B cell (primary cell): ENCODE data around the gene METTL27. TPM values are rescaled to one million over a fixed set of nuclear protein-coding genes. Genes with fewer than 3 reads are reported as not detected.
"Not testable (repeated sequence)": the region's sequence is repeated elsewhere in the genome, so short reads cannot be mapped to it uniquely, and the experiment has no call there.

Experiments
- ATAC-seq: fragments of 200-7000 bp; cut with Tn5 transposase; one replicate; pipeline ENCODE4 v1.10.0; 2021; ENCODE audit warnings: low read depth, mild to moderate bottlenecking, moderate number of reproducible peaks, moderate library complexity
- CTCF ChIA-PET: fragments of 350-600 bp; sonication (Branson Sonifier 250); formaldehyde crosslinking; loops from one replicate; lab custom pipeline; 2021; ENCODE audit warnings: antibody characterized with exemption, inconsistent platforms; lab: Charles Lee
- POLR2A ChIA-PET: fragments of 350-600 bp; sonication (Branson Sonifier 250); formaldehyde crosslinking; loops from one replicate; lab custom pipeline; 2021; ENCODE audit warnings: antibody characterized with exemption; lab: Charles Lee
- DNase-seq: peaks from one replicate; pipeline ENCODE4 v3.0.0; 2013
- H2AFZ ChIP-seq: 2 replicates; pipeline ENCODE4 v1.6.1; 2012; ENCODE audit warnings: mild to moderate bottlenecking, low read depth, low read length; ENCODE audit not compliant: insufficient read depth, poor library complexity, severe bottlenecking
- H3K27ac ChIP-seq, 2 donors: 1 replicate in 1 of 2; 2 replicates in 1 of 2; pipeline ENCODE4 v1.5.1; 2012 to 2013; ENCODE audit warnings: low read length in 2 of 2, mild to moderate bottlenecking in 2 of 2, moderate library complexity in 1 of 2
- H3K27me3 ChIP-seq, 4 experiments: fragments of 200-600 bp in 1 of 4; sonication (generic) in 1 of 4; replicated peaks in 1 of 4; 1 replicate in 2 of 4; 2 replicates in 2 of 4; pipeline versions ENCODE4 v1.6.1 to v1.7.0; 2013 to 2016; ENCODE audit warnings: low read length in 3 of 4, mild to moderate bottlenecking in 2 of 4, mixed read lengths in 1 of 4, moderate library complexity in 1 of 4; ENCODE audit not compliant: insufficient read depth in 4 of 4, control insufficient read depth in 3 of 4; ENCODE audit errors: control extremely low read depth in 1 of 4
- H3K36me3 ChIP-seq, 2 experiments: replicated peaks in 1 of 2; 1 replicate in 1 of 2; 2 replicates in 1 of 2; pipeline versions ENCODE4 v1.6.1 to v1.7.1; 2013; ENCODE audit warnings: low read length in 1 of 2; ENCODE audit not compliant: insufficient read depth in 2 of 2, control insufficient read depth in 1 of 2; ENCODE audit errors: control extremely low read depth in 1 of 2, extremely low read depth in 1 of 2
- H3K4me1 ChIP-seq, 2 donors: fragments of 200-600 bp in 1 of 2; sonication (generic) in 1 of 2; 1 replicate in 1 of 2; 2 replicates in 1 of 2; pipeline versions ENCODE4 v1.5.1 to v1.6.1; 2013 to 2017; ENCODE audit warnings: low read length in 2 of 2; ENCODE audit not compliant: control insufficient read depth in 2 of 2, insufficient read depth in 2 of 2
- H3K4me2 ChIP-seq: replicated peaks from 2 replicates; pipeline ENCODE3; 2012; ENCODE audit warnings: mild to moderate bottlenecking, low read depth, low read length; ENCODE audit not compliant: poor library complexity, severe bottlenecking
- H3K4me3 ChIP-seq, 5 experiments: fragments of 200-600 bp in 1 of 5; sonication (generic) in 1 of 5; 1 replicate in 3 of 5; 2 replicates in 2 of 5; pipeline versions ENCODE4 v1.5.1 to v1.7.0; 2011 to 2016; ENCODE audit warnings: low read length in 4 of 5, mild to moderate bottlenecking in 4 of 5, low read depth in 2 of 5, control low read depth in 1 of 5, moderate library complexity in 1 of 5; ENCODE audit not compliant: insufficient read depth in 1 of 5; ENCODE audit errors: control extremely low read depth in 1 of 5, extremely low read depth in 1 of 5
- H3K79me2 ChIP-seq: fragments of 200-600 bp; sonication (generic); one replicate; pipeline ENCODE4 v1.6.0; 2016; ENCODE audit warnings: low read length; ENCODE audit not compliant: control insufficient read depth, insufficient read depth
- H3K9ac ChIP-seq: fragments of 200-600 bp; sonication (generic); 2 replicates; pipeline ENCODE4 v1.6.1; 2017; ENCODE audit warnings: mild to moderate bottlenecking, low read length, moderate library complexity
- H3K9me3 ChIP-seq, 3 donors: one replicate each; pipeline versions ENCODE4 v1.6.1 to v1.7.1; 2013; ENCODE audit warnings: low read length in 2 of 3; ENCODE audit not compliant: control insufficient read depth in 2 of 3, insufficient read depth in 1 of 3; ENCODE audit errors: control extremely low read depth in 1 of 3
- H4K20me1 ChIP-seq: 2 replicates; pipeline ENCODE4 v1.6.0; 2012; ENCODE audit warnings: mild to moderate bottlenecking, low read length; ENCODE audit not compliant: insufficient read depth, control insufficient read depth, poor library complexity, severe bottlenecking
- H3K27ac Mint-ChIP-seq: one replicate; pipeline ENCODE4 v1.8.0; 2021; ENCODE audit warnings: mixed read lengths
- H3K27me3 Mint-ChIP-seq: one replicate; pipeline ENCODE4 v1.8.0; 2021; ENCODE audit warnings: mixed read lengths
- H3K4me1 Mint-ChIP-seq: one replicate; pipeline ENCODE4 v1.8.0; 2021; ENCODE audit warnings: mixed read lengths
- H3K4me3 Mint-ChIP-seq: one replicate; pipeline ENCODE4 v1.8.0; 2021; ENCODE audit warnings: mixed read lengths
- H3K9me3 Mint-ChIP-seq: one replicate; pipeline ENCODE4 v1.8.0; 2022; ENCODE audit warnings: mixed read lengths; ENCODE audit not compliant: insufficient read depth
- EZH2 ChIP-seq: IDR thresholded peaks from 2 replicates; pipeline ENCODE4 v1.6.1; 2012; ENCODE audit warnings: borderline replicate concordance, low read depth, mild to moderate bottlenecking, moderate library complexity, low read length; ENCODE audit not compliant: insufficient read depth, poor library complexity, severe bottlenecking
- WGBS: methylation state at CpG from one replicate; pipeline ENCODE4 v1.1.5; 2013; ENCODE audit warnings: missing lambda C conversion rate; ENCODE audit not compliant: insufficient coverage; 5-methylcytosine and 5-hydroxymethylcytosine counted together
- intact Hi-C: fragments of 100-400 bp; cut with micrococcal nuclease; formaldehyde crosslinking; loops from one replicate; pipeline ENCODE4 v1.10.0; 2022
- polyA plus RNA-seq: library from polyadenylated mRNA; depleted of rRNA; stranded (reverse); fragments of >200 nt; gene quantifications from 2 replicates; pipeline ENCODE4 v1.2.3, GENCODE V29; 2012
- total RNA-seq, 2 donors: library from RNA; stranded (reverse); fragments of 120-200 nt in 1 of 2; gene quantifications; 1 replicate in 1 of 2; 2 replicates in 1 of 2; pipeline versions ENCODE4 v1.2.3 to v1.2.4, GENCODE V29; 2013 to 2022
- TF ChIP-seq, protein P1 (sequence below): fragments of 200-600 bp; IDR thresholded peaks from one replicate; pipeline ENCODE4 v1.8.0; 2022; ENCODE audit warnings: antibody characterized with exemption, mild to moderate bottlenecking

METTL27 gene
- total and polyA plus RNA-seq, 2 donors (not counting 1 experiment from before 2014, with no cell fraction given): 0.37 to 1.5 TPM

DNA sequence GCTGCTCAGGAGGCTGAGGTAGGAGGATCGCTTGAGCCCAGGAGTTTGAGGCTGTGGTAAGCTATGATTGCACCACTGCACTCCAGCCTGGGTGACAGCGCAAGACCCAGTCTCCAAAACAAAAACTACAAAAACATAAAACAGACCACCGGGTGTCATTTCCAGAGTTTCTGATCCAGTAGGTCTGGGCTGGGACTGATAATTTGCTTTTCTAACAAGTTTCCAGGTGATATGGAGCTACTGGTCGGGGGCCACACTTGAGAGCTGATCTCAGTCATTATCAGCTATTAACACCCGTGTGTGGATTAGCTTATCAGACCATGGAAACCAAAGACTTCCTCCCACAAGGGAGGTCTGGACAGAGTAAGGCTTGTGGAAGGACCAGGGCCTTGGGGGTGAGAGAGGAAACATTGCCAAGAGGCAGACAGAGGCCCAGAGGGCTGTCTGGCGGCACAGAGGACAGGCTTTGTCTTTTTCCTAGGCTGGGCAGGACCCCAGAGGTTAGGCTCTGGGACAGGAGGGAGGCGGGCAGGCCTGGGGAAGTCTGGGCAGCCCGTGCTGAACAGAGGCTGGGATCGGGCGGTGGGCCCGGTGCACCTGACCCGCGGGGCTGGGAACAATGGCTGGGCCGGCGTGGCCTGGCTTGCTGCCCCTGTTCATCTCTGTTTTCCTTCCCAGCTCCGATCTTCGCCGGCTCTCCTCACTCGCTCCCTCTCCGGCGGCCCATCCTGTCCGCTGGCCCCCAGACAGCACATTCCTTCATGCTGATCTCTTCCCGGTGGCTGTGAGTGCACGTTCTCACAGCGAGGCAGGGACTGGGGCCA lies 43.9 kb upstream of the METTL27 start:
- H3K79me2 ChIP-seq: no peaks in the 10 kb centered on the region
- H3K27me3 ChIP-seq: peaks cover 0 to 30% (median 4%) of the 10 kb centered on the region in 4 experiments
- Mint-ChIP-seq H3K27me3 (peaks cover 37% of the 10 kb centered on the region), H3K9me3 (no peaks in the 10 kb centered on the region), H3K4me3 (no peak overlapping the region), H3K27ac (no peak overlapping the region), H3K4me1 (no peaks in the 10 kb centered on the region)
- no peaks in the 10 kb centered on the region for H3K4me1 ChIP-seq
- no peaks in the 10 kb centered on the region for H3K9me3 ChIP-seq
- H3K4me2 ChIP-seq: no peak overlapping the region
- ATAC-seq (no peak), DNase-seq (no peak)
- TF ChIP-seq, protein P1, sequence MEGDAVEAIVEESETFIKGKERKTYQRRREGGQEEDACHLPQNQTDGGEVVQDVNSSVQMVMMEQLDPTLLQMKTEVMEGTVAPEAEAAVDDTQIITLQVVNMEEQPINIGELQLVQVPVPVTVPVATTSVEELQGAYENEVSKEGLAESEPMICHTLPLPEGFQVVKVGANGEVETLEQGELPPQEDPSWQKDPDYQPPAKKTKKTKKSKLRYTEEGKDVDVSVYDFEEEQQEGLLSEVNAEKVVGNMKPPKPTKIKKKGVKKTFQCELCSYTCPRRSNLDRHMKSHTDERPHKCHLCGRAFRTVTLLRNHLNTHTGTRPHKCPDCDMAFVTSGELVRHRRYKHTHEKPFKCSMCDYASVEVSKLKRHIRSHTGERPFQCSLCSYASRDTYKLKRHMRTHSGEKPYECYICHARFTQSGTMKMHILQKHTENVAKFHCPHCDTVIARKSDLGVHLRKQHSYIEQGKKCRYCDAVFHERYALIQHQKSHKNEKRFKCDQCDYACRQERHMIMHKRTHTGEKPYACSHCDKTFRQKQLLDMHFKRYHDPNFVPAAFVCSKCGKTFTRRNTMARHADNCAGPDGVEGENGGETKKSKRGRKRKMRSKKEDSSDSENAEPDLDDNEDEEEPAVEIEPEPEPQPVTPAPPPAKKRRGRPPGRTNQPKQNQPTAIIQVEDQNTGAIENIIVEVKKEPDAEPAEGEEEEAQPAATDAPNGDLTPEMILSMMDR: no peak
- TF ChIP-seq EZH2: no peak
- ChIA-PET CTCF (no interaction called here), POLR2A (no interaction called here)
- no peak overlapping the region for H3K27ac ChIP-seq
- intact Hi-C loops: no loop called here
- no peak overlapping the region for H2AFZ ChIP-seq
- no peak overlapping the region for H3K9ac ChIP-seq
- no peaks in the 10 kb centered on the region for H4K20me1 ChIP-seq
- WGBS: 30% methylated on average over 18 of the region's 25 CpGs
- H3K36me3 ChIP-seq: no peaks in the 10 kb centered on the region
- H3K4me3 ChIP-seq: no peak overlapping the region

DNA sequence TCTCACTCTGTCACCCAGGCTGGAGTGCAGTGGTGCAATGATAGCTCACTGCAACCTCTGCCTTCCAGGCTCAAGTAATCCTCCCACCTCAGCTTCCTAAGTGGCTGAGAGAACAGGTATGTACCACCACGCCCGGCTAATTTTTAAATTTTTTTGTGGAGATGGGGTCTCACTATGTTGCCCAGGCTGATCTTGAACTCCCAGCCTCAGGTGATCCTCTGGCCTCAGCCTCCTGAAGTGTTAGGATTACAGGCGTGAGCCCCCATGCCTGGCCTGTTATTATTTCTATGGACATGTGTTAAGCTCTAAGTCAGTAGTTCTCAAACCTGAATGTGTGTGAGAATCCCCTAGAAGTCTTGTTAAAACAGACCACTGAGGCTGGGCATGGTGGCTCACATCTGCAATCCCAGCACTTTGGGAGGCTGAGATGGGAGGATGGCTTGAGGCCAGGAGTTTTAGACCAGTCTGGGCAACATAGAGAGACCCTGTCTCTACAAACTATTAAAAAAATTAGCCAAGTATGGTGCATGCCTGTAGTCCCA lies 43.2 kb upstream of the METTL27 start:
- Histone ChIP-seq H3K36me3 (no peaks in the 10 kb centered on the region), H3K79me2 (no peaks in the 10 kb centered on the region), H4K20me1 (no peaks in the 10 kb centered on the region), H3K4me2 (no peak overlapping the region), H3K9me3 (no peaks in the 10 kb centered on the region), H2AFZ (no peak overlapping the region), H3K9ac (no peak overlapping the region), H3K4me3 (no peak overlapping the region), H3K4me1 (no peaks in the 10 kb centered on the region), H3K27ac (no peak overlapping the region), H3K27me3 (peaks cover 0 to 30% (median 4%) of the 10 kb centered on the region in 4 experiments)
- ATAC-seq: no peak
- peaks cover 35% of the 10 kb centered on the region for H3K27me3 Mint-ChIP-seq
- CTCF ChIA-PET: no interaction called here
- no peak overlapping the region for H3K4me3 Mint-ChIP-seq
- no peak overlapping the region for H3K27ac Mint-ChIP-seq
- H3K9me3 Mint-ChIP-seq: no peaks in the 10 kb centered on the region
- no peaks in the 10 kb centered on the region for H3K4me1 Mint-ChIP-seq
- POLR2A ChIA-PET: no interaction called here
- 97% methylated on average over 3 of the region's 3 CpGs for WGBS
- intact Hi-C loops: no loop called here
- DNase-seq: no peak
- TF ChIP-seq EZH2: no peak
- TF ChIP-seq, protein P1: no peak

DNA sequence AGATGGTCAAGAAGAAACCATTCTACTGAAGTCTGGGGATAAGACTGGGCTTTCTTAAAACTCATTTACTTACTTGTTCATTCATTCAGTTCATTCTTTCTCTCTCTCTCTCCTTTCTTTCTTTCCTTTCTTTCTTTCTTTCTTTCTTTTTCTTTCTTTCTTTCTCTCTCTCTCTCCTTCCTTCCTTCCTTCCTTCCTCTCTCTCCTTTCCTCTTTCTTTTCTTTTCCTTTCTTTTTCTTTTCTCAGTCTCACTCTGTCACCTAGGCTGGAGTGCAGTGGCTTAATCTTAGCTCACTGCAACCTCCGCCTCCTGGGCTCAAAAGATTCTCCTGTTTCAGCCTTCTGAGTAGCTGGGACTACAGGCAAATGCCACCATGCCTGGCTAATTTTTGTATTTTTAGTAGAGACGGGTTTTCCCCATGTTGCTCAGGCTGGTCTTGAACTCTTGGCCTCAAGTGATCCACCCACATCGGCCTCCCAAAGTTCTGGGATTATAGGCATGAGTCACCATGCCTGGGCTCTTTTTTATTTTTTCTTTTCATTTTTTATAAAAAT lies 42.6 kb upstream of the METTL27 start:
- WGBS: 97% methylated on average over 3 of the region's 3 CpGs
- POLR2A ChIA-PET, H3K79me2 ChIP-seq, H3K4me1 Mint-ChIP-seq, H4K20me1 ChIP-seq, H3K9me3 Mint-ChIP-seq, H2AFZ ChIP-seq, DNase-seq, H3K4me2 ChIP-seq, H3K9me3 ChIP-seq, ATAC-seq, H3K4me3 ChIP-seq, H3K9ac ChIP-seq, H3K36me3 ChIP-seq, H3K4me3 Mint-ChIP-seq, H3K27ac ChIP-seq, H3K4me1 ChIP-seq, intact Hi-C loops, CTCF ChIA-PET, H3K27ac Mint-ChIP-seq: not testable (repeated sequence)
- H3K27me3 Mint-ChIP-seq: peaks cover 39% of the 10 kb centered on the region
- peaks cover 0 to 30% (median 4%) of the 10 kb centered on the region in 4 experiments for H3K27me3 ChIP-seq
